Upper lobe of right lung (tissue), 1 donor: ENCODE measurements around the gene TLX2. TPM values are rescaled to one million over a fixed set of nuclear protein-coding genes. Genes with fewer than 3 reads are reported as not detected.

Experiments
- ATAC-seq: fragments of 200-7000 bp; cut with Tn5 transposase; one replicate; pipeline ENCODE4 v1.9.1; 2020; ENCODE audit warnings: mild to moderate bottlenecking, moderate library complexity
- DNase-seq: peaks from one replicate; pipeline ENCODE4 v3.0.0-alpha.2; 2020
- H3K27ac ChIP-seq: fragments of 200-600 bp; one replicate; pipeline ENCODE4 v1.8.0; 2022
- H3K27me3 ChIP-seq: fragments of 200-600 bp; one replicate; pipeline ENCODE4 v1.8.0; 2022; ENCODE audit warnings: mild to moderate bottlenecking
- H3K36me3 ChIP-seq: fragments of 200-600 bp; one replicate; pipeline ENCODE4 v1.8.0; 2022
- H3K4me1 ChIP-seq: fragments of 200-600 bp; one replicate; pipeline ENCODE4 v1.8.0; 2022
- H3K4me3 ChIP-seq: fragments of 200-600 bp; one replicate; pipeline ENCODE4 v1.8.0; 2022; ENCODE audit warnings: mild to moderate bottlenecking
- H3K9me3 ChIP-seq: fragments of 200-600 bp; one replicate; pipeline ENCODE4 v1.8.0; 2022
- intact Hi-C: fragments of 100-400 bp; cut with DNase I; formaldehyde crosslinking; loops from one replicate; pipeline ENCODE4 v1.11.0; 2022
- total RNA-seq: library from RNA; stranded (reverse); fragmentation: NEBNext Ultra II Directional; extraction: Animal tissue kit (Norgen Biotek cat#: 25700); gene quantifications from one replicate; pipeline ENCODE4 v1.2.1, GENCODE V29; 2021
- TF ChIP-seq, protein P1 (sequence below): fragments of 200-600 bp; IDR thresholded peaks from one replicate; pipeline ENCODE4 v1.8.0; 2022; ENCODE audit warnings: antibody characterized with exemption
- donor health status: DM: no; HTN: yes; CAD: no; lungs with severe emphysema.

TLX2 gene
- total RNA-seq, 1 donor from 2014 or later: not detected

DNA sequence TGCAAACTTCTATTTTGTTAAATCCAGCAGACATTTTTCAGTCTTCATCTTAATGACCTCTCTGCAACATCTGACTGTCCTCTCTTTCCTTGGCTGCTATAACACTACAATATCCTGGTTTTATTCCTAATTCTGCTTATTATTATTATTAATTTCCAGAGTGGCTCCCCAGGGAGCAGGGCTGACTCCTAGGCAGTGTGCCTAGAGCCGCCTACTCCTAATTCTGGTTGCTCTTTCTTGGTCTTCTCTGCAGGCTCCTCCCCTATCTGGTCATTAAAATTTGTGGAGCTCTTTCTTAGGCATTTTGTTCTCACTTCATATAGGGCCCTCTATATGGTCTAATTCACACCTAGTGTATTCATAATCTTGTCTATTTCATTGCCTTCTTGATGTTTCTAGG, 28.7 kb downstream of the TLX2 start:
- Histone ChIP-seq H3K4me1 (no peaks in the 10 kb centered on the region), H3K36me3 (no peaks in the 10 kb centered on the region), H3K4me3 (no peak overlapping the region), H3K27ac (no peak overlapping the region), H3K27me3 (no peaks in the 10 kb centered on the region), H3K9me3 (no peaks in the 10 kb centered on the region)
- ATAC-seq: no peak
- DNase-seq: peak; percentile 1
- intact Hi-C loops: no loop called here
- TF ChIP-seq, protein P1, sequence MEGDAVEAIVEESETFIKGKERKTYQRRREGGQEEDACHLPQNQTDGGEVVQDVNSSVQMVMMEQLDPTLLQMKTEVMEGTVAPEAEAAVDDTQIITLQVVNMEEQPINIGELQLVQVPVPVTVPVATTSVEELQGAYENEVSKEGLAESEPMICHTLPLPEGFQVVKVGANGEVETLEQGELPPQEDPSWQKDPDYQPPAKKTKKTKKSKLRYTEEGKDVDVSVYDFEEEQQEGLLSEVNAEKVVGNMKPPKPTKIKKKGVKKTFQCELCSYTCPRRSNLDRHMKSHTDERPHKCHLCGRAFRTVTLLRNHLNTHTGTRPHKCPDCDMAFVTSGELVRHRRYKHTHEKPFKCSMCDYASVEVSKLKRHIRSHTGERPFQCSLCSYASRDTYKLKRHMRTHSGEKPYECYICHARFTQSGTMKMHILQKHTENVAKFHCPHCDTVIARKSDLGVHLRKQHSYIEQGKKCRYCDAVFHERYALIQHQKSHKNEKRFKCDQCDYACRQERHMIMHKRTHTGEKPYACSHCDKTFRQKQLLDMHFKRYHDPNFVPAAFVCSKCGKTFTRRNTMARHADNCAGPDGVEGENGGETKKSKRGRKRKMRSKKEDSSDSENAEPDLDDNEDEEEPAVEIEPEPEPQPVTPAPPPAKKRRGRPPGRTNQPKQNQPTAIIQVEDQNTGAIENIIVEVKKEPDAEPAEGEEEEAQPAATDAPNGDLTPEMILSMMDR: no peak

DNA sequence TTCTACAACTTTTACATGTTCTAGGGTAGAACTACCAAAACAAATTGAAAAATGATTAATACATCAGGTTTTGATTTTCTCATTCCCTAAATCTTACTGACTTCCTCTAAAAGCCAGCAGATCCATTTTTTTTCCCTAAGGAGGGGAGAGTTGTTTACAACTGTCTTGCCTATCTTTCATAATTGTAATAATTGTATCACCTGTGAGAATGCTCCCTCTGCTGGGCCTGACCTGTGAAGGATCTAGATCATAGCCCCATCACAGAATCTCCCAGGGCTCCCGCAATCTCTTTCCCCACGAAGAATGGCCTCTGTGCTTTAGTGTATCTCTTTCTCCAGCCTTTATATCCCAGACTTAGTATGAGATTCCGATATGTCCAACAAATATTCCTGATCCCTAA, 30.4 kb downstream of the TLX2 start:
- Histone ChIP-seq H3K27ac (no peak overlapping the region), H3K4me3 (no peak overlapping the region), H3K27me3 (no peaks in the 10 kb centered on the region), H3K36me3 (no peaks in the 10 kb centered on the region), H3K9me3 (no peaks in the 10 kb centered on the region), H3K4me1 (peaks cover 6% of the 10 kb centered on the region)
- intact Hi-C loops: no loop called here
- TF ChIP-seq, protein P1: no peak
- DNase-seq (peak; percentile 9), ATAC-seq (no peak)

DNA sequence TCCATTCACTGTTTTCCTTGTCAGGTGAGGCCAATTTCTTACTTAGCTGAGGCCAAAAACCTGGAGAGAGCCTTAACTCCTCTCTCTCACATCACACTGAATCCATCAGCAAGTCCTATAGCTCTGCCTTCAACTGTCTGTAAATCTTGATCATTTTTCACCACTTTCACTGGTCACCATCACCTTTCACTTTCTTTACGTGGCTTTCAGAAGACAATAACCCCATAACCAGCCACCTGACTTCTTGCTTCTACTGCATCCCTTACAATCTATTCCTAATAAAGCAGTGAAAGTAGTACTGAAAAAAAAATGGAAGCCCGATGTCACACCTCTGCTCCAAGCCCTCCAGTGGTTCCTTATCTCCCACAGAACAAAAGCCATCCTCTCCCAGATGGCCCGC, 31.8 kb downstream of the TLX2 start:
- Histone ChIP-seq H3K36me3 (no peaks in the 10 kb centered on the region), H3K4me1 (peaks cover 9% of the 10 kb centered on the region), H3K27ac (no peak overlapping the region), H3K4me3 (no peak overlapping the region), H3K27me3 (no peaks in the 10 kb centered on the region), H3K9me3 (no peaks in the 10 kb centered on the region)
- intact Hi-C loops: no loop called here
- TF ChIP-seq, protein P1: no peak
- DNase-seq (no peak), ATAC-seq (no peak)

DNA sequence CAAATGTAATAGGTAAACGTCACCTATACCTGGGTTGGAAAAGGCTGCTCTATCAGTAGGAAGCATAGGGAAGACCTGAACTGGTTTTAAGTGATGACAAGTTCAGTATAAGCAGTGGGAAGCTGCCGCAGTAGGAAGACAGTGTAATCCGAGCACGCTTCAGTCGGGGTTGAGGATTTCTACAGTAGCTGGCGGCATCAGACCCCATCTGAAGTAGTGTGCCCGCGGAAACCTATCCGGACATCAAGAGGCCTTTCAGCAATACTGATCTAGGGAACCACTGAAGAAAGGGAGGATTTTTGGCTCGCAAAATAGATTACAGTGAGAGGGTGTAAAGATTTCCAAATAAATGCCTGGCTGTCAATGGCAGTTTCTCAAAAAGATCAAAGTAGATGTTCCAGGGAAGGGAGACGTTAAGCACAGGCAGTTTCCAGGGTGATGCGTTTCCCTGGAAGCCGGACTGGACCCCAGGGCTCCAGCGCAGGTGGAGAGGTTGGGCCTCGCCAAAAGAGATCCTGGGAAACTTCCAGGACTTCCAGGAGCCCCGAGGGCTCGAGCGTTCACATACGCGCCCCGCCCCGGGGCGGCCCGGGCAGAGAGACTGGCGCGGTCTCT, 34.1 kb downstream of the TLX2 start:
- TF ChIP-seq, protein P1: no peak
- peaks cover 15% of the 10 kb centered on the region for H3K4me1 ChIP-seq
- H3K9me3 ChIP-seq: no peaks in the 10 kb centered on the region
- no peak for ATAC-seq
- peak overlapping the region; percentile 78 for H3K27ac ChIP-seq
- DNase-seq: no peak
- H3K36me3 ChIP-seq: no peaks in the 10 kb centered on the region
- intact Hi-C loops: no loop called here
- no peaks in the 10 kb centered on the region for H3K27me3 ChIP-seq
- peak overlapping the region; percentile 73 for H3K4me3 ChIP-seq

DNA sequence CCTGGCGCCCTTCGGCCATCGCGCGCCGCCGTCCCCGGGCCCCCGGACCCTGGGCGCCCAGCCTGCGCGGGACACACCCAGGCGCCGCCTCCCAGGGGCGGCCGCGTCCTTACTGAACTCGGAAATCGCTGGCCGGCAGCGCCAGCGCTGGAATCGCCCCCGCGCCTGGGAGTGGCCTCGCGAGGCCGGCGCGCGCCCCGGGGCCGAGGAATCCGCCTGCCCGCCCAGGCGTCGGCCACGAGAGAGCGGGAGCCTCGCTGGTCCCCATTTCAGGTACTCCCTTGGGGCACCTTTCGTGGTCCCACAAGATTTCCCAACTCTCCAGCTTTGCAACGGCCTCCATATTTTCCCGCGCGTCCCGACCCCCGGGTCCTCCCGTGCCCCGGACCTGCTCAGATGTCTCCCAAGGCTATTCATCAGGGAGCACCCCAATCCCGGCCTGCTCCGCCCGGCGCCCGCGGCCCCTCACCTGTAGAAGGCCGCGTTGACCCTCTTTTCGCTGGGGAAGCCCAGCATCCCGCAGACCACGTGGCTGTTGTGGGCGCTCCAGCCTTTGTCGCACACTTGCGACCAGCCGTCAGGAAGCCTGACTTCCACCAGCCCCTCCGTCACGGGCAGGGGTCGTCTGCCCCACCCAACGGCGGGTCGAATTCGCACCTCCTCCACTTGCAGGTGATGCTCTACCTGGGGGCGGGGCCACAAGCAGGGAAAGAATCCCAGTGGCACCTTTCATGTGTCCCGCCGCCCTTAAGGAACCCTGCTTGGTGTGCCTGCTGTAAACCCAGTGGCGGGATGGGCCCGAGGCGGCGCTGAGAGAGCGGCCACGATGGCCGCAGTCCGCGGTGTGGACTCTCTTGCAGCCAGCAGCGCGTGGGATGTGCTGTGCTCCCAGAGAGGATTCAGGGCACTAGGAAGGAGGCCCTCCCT, 34.9 kb downstream of the TLX2 start:
- TF ChIP-seq, protein P1: no peak
- Histone ChIP-seq H3K4me3 (peak overlapping the region; percentile 73), H3K27me3 (no peaks in the 10 kb centered on the region), H3K9me3 (no peaks in the 10 kb centered on the region), H3K36me3 (no peaks in the 10 kb centered on the region), H3K4me1 (peaks cover 19% of the 10 kb centered on the region), H3K27ac (peak overlapping the region; percentile 78)
- ATAC-seq: peak; percentile 92
- intact Hi-C loops: no loop called here
- DNase-seq: peak; percentile 88
